Measurements from ENCODE around the gene BAG5. TPM values are rescaled to one million over a fixed set of nuclear protein-coding genes. Genes with fewer than 3 reads are reported as not detected.
"Not testable (repeated sequence)": the region's sequence is repeated elsewhere in the genome, so short reads cannot be mapped to it uniquely, and the experiment has no call there.

Gene BAG5
- total RNA-seq = 14.3 TPM
- long read RNA-seq, full-length matches to known transcripts = 28 of 32 reads
- long read RNA-seq, partial matches to known transcripts = 4 of 32 reads
- long read RNA-seq, other reads (novel, unspliced or antisense) = 0 of 32 reads

- peak; percentile 90 for ATAC-seq (ENCODE audit: poor library complexity)
- peak; percentile 92 for DNase-seq
- intact Hi-C loops (cut with DNase I) = loop anchor here (10.0 kb wide), 1 partner anchor 352 kb away; no protein-coding TSS in a partner anchor
These were observed at the start of gene BAG5, which contains the start of gene COA8 for GRCh38 chr14:103562429-103563225. TSS of gene BAG5 (minus strand) at chr14:103562657. CDS start at chr14:103561164, 1,493 bp downstream. TSS of gene COA8 (plus strand) at chr14:103562960. CDS start at chr14:103563002, 42 bp downstream.

- ATAC-seq (ENCODE audit: poor library complexity) (no peak), DNase-seq (no peak)
- intact Hi-C loops (cut with DNase I) = no loop called here
These were observed 48.8 kb upstream of the BAG5 start for GRCh38 chr14:103611215-103611614.

GRCh38 chr14:103609081-103609480 is 46.6 kb upstream of the BAG5 start:
- DNase-seq; intact Hi-C loops (cut with DNase I); ATAC-seq (ENCODE audit: poor library complexity): not testable (repeated sequence)

GRCh38 chr14:103607822-103608221 is 45.4 kb upstream of the BAG5 start:
- intact Hi-C loops (cut with DNase I) = no loop called here
- ATAC-seq (ENCODE audit: poor library complexity) = no peak

GRCh38 chr14:103606963-103607668 is 44.7 kb upstream of the BAG5 start:
- intact Hi-C loops (cut with DNase I) = no loop called here
- DNase-seq (peak; percentile 86), ATAC-seq (ENCODE audit: poor library complexity) (peak; percentile 94)

More at GRCh38 chr14:103607822-103608221, 45.4 kb upstream of the BAG5 start:
- DNase-seq = no peak

GRCh38 chr14:103604620-103605019 is 42.2 kb upstream of the BAG5 start:
- no peak for ATAC-seq (ENCODE audit: poor library complexity)
- intact Hi-C loops (cut with DNase I) = no loop called here
- no peak for DNase-seq

- no peak for DNase-seq
- no peak for ATAC-seq (ENCODE audit: poor library complexity)
- intact Hi-C loops (cut with DNase I) = no loop called here
These were observed 38.0 kb upstream of the BAG5 start for GRCh38 chr14:103600503-103600902.

- peak; percentile 55 for DNase-seq
- ATAC-seq (ENCODE audit: poor library complexity) = peak; percentile 59
- intact Hi-C loops (cut with DNase I) = no loop called here
These were observed 35.3 kb upstream of the BAG5 start for GRCh38 chr14:103597623-103598377.

- DNase-seq = peak; percentile 61
- peak; percentile 54 for ATAC-seq (ENCODE audit: poor library complexity)
- intact Hi-C loops (cut with DNase I) = no loop called here
These were observed 31.8 kb upstream of the BAG5 start for GRCh38 chr14:103594265-103594664.

GRCh38 chr14:103593577-103593976 is 31.1 kb upstream of the BAG5 start:
- DNase-seq = no peak
- intact Hi-C loops (cut with DNase I) = no loop called here
- no peak for ATAC-seq (ENCODE audit: poor library complexity)

GRCh38 chr14:103584326-103584915 is 22.0 kb upstream of the BAG5 start:
- DNase-seq (peak; percentile 10), ATAC-seq (ENCODE audit: poor library complexity) (no peak)
- intact Hi-C loops (cut with DNase I) = no loop called here

GRCh38 chr14:103581954-103582703 is 19.7 kb upstream of the BAG5 start:
- intact Hi-C loops (cut with DNase I) = no loop called here
- ATAC-seq (ENCODE audit: poor library complexity) (peak; percentile 15), DNase-seq (no peak)

- intact Hi-C loops (cut with DNase I) = no loop called here
- ATAC-seq (ENCODE audit: poor library complexity) (no peak), DNase-seq (peak; percentile 20)
These were observed 18.7 kb upstream of the BAG5 start for GRCh38 chr14:103581206-103581605.

- peak; percentile 10 for DNase-seq
- intact Hi-C loops (cut with DNase I) = loop anchor here (10.0 kb wide), 1 partner anchor 116 kb away; no protein-coding TSS in a partner anchor
- ATAC-seq (ENCODE audit: poor library complexity) = no peak
These were observed 16.1 kb upstream of the BAG5 start for GRCh38 chr14:103578401-103579075.

GRCh38 chr14:103576371-103577024 is 14.0 kb upstream of the BAG5 start:
- peak; percentile 94 for DNase-seq
- intact Hi-C loops (cut with DNase I) = loop anchor here (10.0 kb wide), 1 partner anchor 118 kb away; no protein-coding TSS in a partner anchor

GRCh38 chr14:103574707-103575285 is 12.3 kb upstream of the BAG5 start:
- DNase-seq (peak; percentile 27), ATAC-seq (ENCODE audit: poor library complexity) (no peak)
- intact Hi-C loops (cut with DNase I) = loop anchor here (10.0 kb wide), 1 partner anchor 120 kb away; no protein-coding TSS in a partner anchor

More at GRCh38 chr14:103576371-103577024, 14.0 kb upstream of the BAG5 start:
- peak; percentile 95 for ATAC-seq (ENCODE audit: poor library complexity)
